HUES48 (cell line): ENCODE data around the gene FBXL7.
A peak's percentile ranks its signal among the peaks of the same experiment; 100 is the strongest.

Experiments used
- H3K27ac ChIP-seq: one replicate; pipeline ENCODE4 v1.7.0; 2013; ENCODE audit warnings: low read depth, low read length, inconsistent platforms
- H3K27me3 ChIP-seq: 2 replicates; pipeline ENCODE4 v1.6.1; 2013; ENCODE audit warnings: mild to moderate bottlenecking, low read length; ENCODE audit not compliant: control insufficient read depth, insufficient read depth
- H3K36me3 ChIP-seq: 2 replicates; pipeline ENCODE4 v1.6.1; 2013; ENCODE audit warnings: low read length; ENCODE audit not compliant: control insufficient read depth, insufficient read depth
- H3K4me1 ChIP-seq: 2 replicates; pipeline ENCODE4 v1.6.1; 2013; ENCODE audit warnings: mild to moderate bottlenecking, low read length; ENCODE audit not compliant: control insufficient read depth, insufficient read depth
- H3K4me3 ChIP-seq: 2 replicates; pipeline ENCODE4 v1.5.1; 2013; ENCODE audit warnings: mild to moderate bottlenecking, low read depth, low read length
- H3K9ac ChIP-seq: 2 replicates; pipeline ENCODE4 v1.6.1; 2013; ENCODE audit warnings: mild to moderate bottlenecking, low read depth, low read length, moderate library complexity
- H3K9me3 ChIP-seq: 2 replicates; pipeline ENCODE4 v1.6.1; 2013; ENCODE audit warnings: low read length; ENCODE audit not compliant: control insufficient read depth, insufficient read depth

FBXL7 gene

GRCh38 chr5:15499528-15500324 lies at the start of gene FBXL7:
Gene FBXL7, plus strand, starts transcription at chr5:15500180.
- peaks cover 29% of the 10 kb centered on the region for H3K4me1 ChIP-seq
- peak within 1 kb of the TSS; percentile 84 for H3K4me3 ChIP-seq
- peak within 1 kb of the TSS; percentile 43 for H3K27ac ChIP-seq
- H3K9ac ChIP-seq, result peak within 1 kb of the TSS; percentile 70
- no peaks in the 10 kb centered on the region for H3K9me3 ChIP-seq
- H3K27me3 ChIP-seq, result no peaks in the 10 kb centered on the region; the same call in 1 of the 2 replicates
- 0 out of 2 replicates have a peak, but pooled peaks cover 4% of the 10 kb centered on the region for H3K36me3 ChIP-seq

GRCh38 chr5:15450473-15450872 lies 49.5 kb upstream of the FBXL7 start:
- Histone ChIP-seq H3K4me3 (no peak overlapping the region), H3K9me3 (no peaks in the 10 kb centered on the region), H3K9ac (no peak overlapping the region), H3K27ac (no peak overlapping the region), H3K36me3 (no peaks in the 10 kb centered on the region), H3K4me1 (no peaks in the 10 kb centered on the region), H3K27me3 (no peaks in the 10 kb centered on the region)

GRCh38 chr5:15450949-15451348 lies 49.0 kb upstream of the FBXL7 start:
- H3K36me3 ChIP-seq, result no peaks in the 10 kb centered on the region
- H3K9ac ChIP-seq, result no peak overlapping the region
- H3K4me1 ChIP-seq, result no peaks in the 10 kb centered on the region
- no peaks in the 10 kb centered on the region for H3K27me3 ChIP-seq
- no peak overlapping the region for H3K4me3 ChIP-seq
- H3K9me3 ChIP-seq, result no peaks in the 10 kb centered on the region
- H3K27ac ChIP-seq, result no peak overlapping the region

- Histone ChIP-seq H3K36me3 (no peaks in the 10 kb centered on the region), H3K9me3 (no peaks in the 10 kb centered on the region), H3K27ac (no peak overlapping the region), H3K4me1 (no peaks in the 10 kb centered on the region), H3K4me3 (no peak overlapping the region), H3K9ac (no peak overlapping the region), H3K27me3 (no peaks in the 10 kb centered on the region)
These were observed 48.0 kb upstream of the FBXL7 start for GRCh38 chr5:15452030-15452429.

- Histone ChIP-seq H3K4me1 (no peaks in the 10 kb centered on the region), H3K4me3 (no peak overlapping the region), H3K9me3 (no peaks in the 10 kb centered on the region)
These were observed 47.2 kb upstream of the FBXL7 start for GRCh38 chr5:15452781-15453180.

GRCh38 chr5:15459200-15459599 lies 40.8 kb upstream of the FBXL7 start:
- Histone ChIP-seq H3K27me3 (no peaks in the 10 kb centered on the region), H3K27ac (no peak overlapping the region)

More at GRCh38 chr5:15452781-15453180, 47.2 kb upstream of the FBXL7 start:
- H3K9ac ChIP-seq, result no peak overlapping the region
- H3K27ac ChIP-seq, result no peak overlapping the region
- no peaks in the 10 kb centered on the region for H3K27me3 ChIP-seq
- no peaks in the 10 kb centered on the region for H3K36me3 ChIP-seq

GRCh38 chr5:15463231-15463980 lies 36.6 kb upstream of the FBXL7 start:
- H3K36me3 ChIP-seq, result no peaks in the 10 kb centered on the region
- H3K27me3 ChIP-seq, result no peaks in the 10 kb centered on the region
- no peaks in the 10 kb centered on the region for H3K4me1 ChIP-seq
- H3K9me3 ChIP-seq, result no peaks in the 10 kb centered on the region
- H3K9ac ChIP-seq, result no peak overlapping the region
- H3K27ac ChIP-seq, result no peak overlapping the region
- no peak overlapping the region for H3K4me3 ChIP-seq

More at GRCh38 chr5:15459200-15459599, 40.8 kb upstream of the FBXL7 start:
- Histone ChIP-seq H3K4me1 (no peaks in the 10 kb centered on the region), H3K9me3 (no peaks in the 10 kb centered on the region), H3K9ac (no peak overlapping the region), H3K4me3 (no peak overlapping the region), H3K36me3 (no peaks in the 10 kb centered on the region)

- Histone ChIP-seq H3K9me3 (no peaks in the 10 kb centered on the region), H3K4me3 (no peak overlapping the region), H3K27ac (no peak overlapping the region), H3K4me1 (no peaks in the 10 kb centered on the region), H3K27me3 (no peaks in the 10 kb centered on the region), H3K36me3 (no peaks in the 10 kb centered on the region), H3K9ac (no peak overlapping the region)
These were observed 27.9 kb upstream of the FBXL7 start for GRCh38 chr5:15472116-15472515.

GRCh38 chr5:15474143-15474719 lies 25.7 kb upstream of the FBXL7 start:
- Histone ChIP-seq H3K4me1 (no peaks in the 10 kb centered on the region), H3K27me3 (no peaks in the 10 kb centered on the region), H3K4me3 (no peak overlapping the region), H3K9me3 (no peaks in the 10 kb centered on the region), H3K27ac (no peak overlapping the region), H3K36me3 (no peaks in the 10 kb centered on the region), H3K9ac (no peak overlapping the region)

- Histone ChIP-seq H3K36me3 (no peaks in the 10 kb centered on the region), H3K9me3 (no peaks in the 10 kb centered on the region), H3K4me1 (no peaks in the 10 kb centered on the region), H3K9ac (no peak overlapping the region), H3K27ac (no peak overlapping the region), H3K27me3 (no peaks in the 10 kb centered on the region), H3K4me3 (no peak overlapping the region)
These were observed 24.6 kb upstream of the FBXL7 start for GRCh38 chr5:15475367-15475766.

GRCh38 chr5:15476977-15477376 lies 23.0 kb upstream of the FBXL7 start:
- Histone ChIP-seq H3K36me3 (no peaks in the 10 kb centered on the region), H3K4me3 (no peak overlapping the region), H3K27me3 (no peaks in the 10 kb centered on the region), H3K9ac (no peak overlapping the region), H3K27ac (no peak overlapping the region), H3K9me3 (no peaks in the 10 kb centered on the region), H3K4me1 (no peaks in the 10 kb centered on the region)
